HG03175 (cell line): ENCODE results near the gene IP6K3.

Experiments used
- ATAC-seq: cut with Tn5 transposase; IDR thresholded peaks from one replicate; pipeline ENCODE4 v1.9.1; 2021; ENCODE audit warnings: mild to moderate bottlenecking, moderate library complexity; ENCODE audit not compliant: unreplicated experiment

Gene IP6K3

GRCh38 chr6:33777398-33778388 lies 31.0 kb upstream of the IP6K3 start:
- ATAC-seq: no peak

- no peak for ATAC-seq
Measured at GRCh38 chr6:33776764-33777163, 30.1 kb upstream of the IP6K3 start.

- no peak for ATAC-seq
Measured at GRCh38 chr6:33776186-33776585, 29.5 kb upstream of the IP6K3 start.

- no peak for ATAC-seq
Measured at GRCh38 chr6:33774774-33775173, 28.1 kb upstream of the IP6K3 start.

- ATAC-seq: no peak
Measured at GRCh38 chr6:33772902-33773472, 26.3 kb upstream of the IP6K3 start.

GRCh38 chr6:33772082-33772830 lies 25.6 kb upstream of the IP6K3 start:
- ATAC-seq: no peak

DNA sequence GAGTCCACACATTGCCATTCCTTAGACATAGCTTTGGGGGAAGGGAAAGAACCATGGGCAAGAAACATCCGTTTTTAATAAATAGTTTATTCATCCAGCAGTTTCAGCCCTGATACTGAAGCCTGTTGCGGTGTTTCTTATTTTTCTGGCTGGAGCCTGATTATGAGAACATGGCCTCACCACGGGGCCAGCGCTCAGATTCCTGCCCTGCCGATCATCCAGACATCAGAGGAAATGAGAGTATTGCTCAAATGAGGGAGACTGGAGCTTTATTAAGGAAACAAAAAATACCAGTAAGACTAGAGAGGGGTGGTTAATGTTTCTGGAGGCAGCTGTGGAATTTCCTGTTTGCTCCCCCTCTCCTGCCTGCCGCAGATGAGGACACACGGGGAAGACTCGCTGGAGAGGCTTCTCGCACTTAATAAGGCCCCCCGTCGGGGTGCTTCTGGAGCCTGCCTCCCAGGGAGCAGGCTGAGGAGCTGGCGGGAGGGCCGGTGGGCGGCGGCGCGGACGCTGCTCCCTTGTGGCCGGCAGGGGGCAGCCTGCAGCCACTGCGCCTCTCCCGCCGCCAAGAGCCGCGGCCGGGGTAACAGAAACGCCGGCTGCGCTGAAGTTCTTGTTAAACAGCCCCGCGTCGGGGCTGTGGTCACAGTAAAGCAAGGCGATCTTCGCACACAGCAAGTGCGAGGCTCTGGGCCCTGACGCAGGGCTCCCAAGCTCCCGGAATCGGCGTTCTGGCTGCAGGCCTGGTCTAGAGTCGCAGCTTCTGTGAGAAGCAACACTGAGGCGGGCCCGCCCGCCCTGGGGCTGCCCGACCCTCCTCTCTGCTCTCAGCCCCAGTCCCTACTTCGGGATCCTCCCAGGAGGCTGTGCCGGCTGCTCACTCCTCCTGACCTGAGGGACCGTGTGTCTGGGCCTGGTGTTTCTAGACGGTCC lies 24.7 kb upstream of the IP6K3 start:
- ATAC-seq: no peak

DNA sequence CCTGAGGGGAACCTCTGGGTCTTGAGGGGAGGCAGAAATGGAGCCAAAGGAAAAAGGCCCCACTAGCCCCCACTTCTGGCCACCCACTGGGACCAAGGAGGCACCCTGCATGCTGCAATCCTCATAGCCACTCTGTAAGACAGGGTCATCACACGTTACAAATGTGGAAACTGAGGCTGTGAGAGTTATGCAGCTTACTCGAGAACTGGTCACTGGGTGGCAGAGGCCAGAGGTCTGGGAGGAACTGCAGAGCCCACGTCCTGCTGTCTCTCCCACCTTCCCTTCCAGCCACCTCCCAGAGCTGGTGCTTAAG lies 24.1 kb upstream of the IP6K3 start:
- ATAC-seq: no peak

DNA sequence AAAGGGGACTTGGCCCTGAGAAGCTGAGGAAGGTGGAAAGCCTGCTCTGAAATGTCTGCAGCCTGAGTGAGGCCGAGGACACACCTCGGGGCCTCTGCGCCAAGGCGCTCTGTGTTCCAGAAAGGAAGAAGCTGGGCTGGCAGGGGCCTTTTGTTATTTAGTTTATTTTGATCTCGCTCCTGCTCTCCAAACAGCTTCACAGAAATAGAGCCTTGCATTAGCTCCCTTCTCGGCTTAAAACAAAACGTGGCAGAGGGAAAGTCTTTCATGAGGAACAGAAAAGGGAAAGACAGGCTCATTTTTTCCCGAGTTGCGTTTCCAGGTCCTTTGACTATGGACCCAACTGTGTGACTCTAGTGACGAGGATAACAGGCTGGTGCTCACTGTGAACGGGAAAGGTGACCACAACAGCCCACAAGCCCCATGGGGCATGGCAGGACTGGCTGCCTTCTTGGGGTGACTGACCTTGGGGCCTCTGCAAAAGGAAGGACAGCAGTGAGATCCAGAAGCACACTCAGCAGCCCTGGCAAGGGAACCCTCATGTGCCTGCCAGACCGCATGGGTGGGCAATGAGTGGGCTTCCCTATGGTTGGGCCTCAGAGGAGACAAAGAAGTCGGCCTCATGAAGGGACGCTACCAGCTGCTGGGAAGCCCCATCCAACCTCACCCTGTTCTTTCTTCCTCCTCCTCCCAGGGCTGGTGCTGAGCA lies 23.6 kb upstream of the IP6K3 start:
- ATAC-seq: no peak

DNA sequence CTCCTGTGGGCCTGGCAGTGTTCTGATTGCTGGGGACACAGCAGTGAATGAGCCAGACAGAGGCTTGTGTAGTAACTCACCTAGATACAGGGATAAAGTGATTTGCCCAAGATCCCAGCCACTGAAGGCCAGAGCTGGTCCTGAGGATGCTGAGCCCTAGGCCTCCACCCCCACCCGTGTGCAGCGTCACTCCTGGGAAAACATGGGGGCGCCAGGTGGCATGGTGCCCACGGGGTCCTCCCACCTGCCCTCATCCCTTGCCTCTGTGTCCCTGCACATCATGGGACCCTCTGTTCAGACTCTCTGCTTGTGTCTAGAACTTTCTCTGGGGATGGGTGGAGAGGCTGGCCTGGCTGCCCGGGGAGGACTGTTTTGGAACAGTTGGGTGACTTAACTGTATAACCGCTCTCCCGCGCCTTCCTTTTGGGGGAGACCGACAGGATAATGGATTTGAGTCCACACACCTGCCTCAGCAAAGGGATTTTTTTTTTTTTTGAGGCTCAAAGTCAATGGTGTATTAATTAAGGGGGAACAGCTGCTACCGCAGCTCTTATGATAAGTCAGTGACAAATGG lies 22.6 kb upstream of the IP6K3 start:
- no peak for ATAC-seq

- ATAC-seq: peak; percentile 53
Measured at GRCh38 chr6:33768644-33769120, 22.0 kb upstream of the IP6K3 start.

- ATAC-seq: no peak
Measured at GRCh38 chr6:33766921-33767907, 20.5 kb upstream of the IP6K3 start.

- ATAC-seq: no peak
Measured at GRCh38 chr6:33765368-33765767, 18.7 kb upstream of the IP6K3 start.

GRCh38 chr6:33764036-33764435 lies 17.3 kb upstream of the IP6K3 start:
- no peak for ATAC-seq

DNA sequence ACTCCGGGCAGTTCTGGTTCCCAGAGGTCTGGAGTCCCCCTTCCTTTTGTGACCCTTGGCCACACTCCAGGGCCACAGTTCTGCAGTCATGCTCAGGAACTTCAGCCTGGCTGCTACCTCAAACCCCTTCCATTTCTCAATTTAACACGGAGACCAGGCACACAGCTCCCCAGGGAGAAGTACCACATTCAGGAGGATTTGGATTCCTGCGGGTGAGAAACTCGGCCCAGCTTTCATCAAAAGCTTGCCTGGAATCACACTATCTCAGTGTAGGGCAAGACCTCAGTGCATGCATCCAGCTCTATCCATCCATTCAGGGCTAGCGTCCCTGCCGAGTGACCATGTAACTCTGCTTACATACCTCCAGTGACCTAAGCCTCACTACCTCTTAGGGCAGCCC lies 16.8 kb upstream of the IP6K3 start:
- ATAC-seq: no peak

DNA sequence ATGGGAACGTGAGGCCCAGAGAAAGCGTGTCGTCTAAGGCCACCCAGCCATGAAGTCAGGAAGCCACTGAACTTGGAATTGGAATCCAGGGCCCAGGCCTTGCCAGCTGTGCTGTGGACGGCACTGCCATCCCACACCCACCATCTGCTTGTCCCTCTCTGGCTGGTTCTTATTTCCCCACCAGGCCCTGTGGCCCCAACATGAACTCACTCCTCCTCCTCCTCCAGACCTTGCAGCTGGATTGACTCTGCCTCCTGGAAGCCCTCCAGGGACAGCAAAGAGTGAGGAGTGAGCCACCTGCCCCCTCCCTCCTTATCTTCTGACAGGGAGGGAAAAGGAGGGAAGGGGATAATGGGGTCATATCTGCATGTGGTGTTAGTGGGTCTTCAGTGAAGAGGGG lies 16.0 kb upstream of the IP6K3 start:
- no peak for ATAC-seq

DNA sequence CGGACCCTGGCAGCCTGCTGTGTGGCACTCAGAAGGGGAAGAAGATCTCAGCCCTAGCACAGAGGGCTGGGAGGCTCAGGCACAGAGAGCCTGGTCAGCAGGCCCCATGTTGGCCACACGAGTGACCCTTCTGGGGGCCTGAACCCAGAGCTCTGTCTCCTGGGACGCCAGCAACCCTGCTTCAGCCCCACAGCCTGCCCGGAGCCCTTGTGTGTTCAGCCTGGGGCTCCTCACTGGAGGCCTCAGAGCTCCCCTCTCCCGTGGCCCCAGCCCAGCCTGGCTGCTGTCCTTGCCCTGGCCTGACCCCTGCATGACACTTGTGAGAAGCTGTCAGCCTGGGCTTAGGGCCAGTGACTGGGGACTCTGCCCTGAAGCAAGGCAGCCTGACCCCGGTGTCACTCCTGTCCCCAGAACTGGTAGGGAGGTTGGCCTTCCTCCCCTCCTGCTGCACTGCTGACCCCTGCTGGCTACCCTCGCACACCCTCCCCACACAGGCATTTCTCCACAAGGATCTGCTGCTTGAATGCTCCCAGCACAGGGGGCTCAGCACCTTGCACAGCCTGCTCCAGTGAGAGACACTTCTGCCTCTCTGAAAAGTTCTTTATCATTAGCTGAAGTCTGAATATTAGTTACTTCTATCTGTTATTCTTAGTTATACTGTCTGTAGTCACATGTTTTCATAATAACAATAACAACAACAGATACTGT lies 15.4 kb upstream of the IP6K3 start:
- ATAC-seq: no peak

- no peak for ATAC-seq
Measured at GRCh38 chr6:33761581-33761921, 14.8 kb upstream of the IP6K3 start.
